Right lobe of liver (tissue), 4 donors: ENCODE measurements around the gene RFFL.

Source experiments
- CTCF ChIP-seq, 4 donors: fragments of 200-600 bp in 3 of 4; fragments of 450-650 bp in 1 of 4; IDR thresholded peaks; one replicate each; pipeline versions ENCODE4 v1.5.1 to v1.8.0; 2016 to 2022; ENCODE audit warnings: antibody characterized with exemption in 4 of 4, mild to moderate bottlenecking in 2 of 4
- POLR2A ChIP-seq: fragments of 450-650 bp; IDR thresholded peaks from one replicate; pipeline ENCODE4 v1.6.1; 2017; ENCODE audit warnings: antibody characterized with exemption, mild to moderate bottlenecking
- donor health status: DM: no; HTN: no; CAD: no.
- donor health status: DM: no; HTN: no; CAD: no.
- donor health status: DM: no; HTN: yes; CAD: no.

- TF ChIP-seq CTCF (IDR thresholded peaks at IDR 0.05): no peak
- no peak for TF ChIP-seq POLR2A
These were observed 46.5 kb downstream of the RFFL start for GRCh38 chr17:35017021-35017420.
